Measurements from ENCODE around the gene NOL6.
A peak's percentile ranks its signal among the peaks of the same experiment; 100 is the strongest.
"Not testable (repeated sequence)": the region's sequence is repeated elsewhere in the genome, so short reads cannot be mapped to it uniquely, and the experiment has no call there.

The NOL6 gene

GRCh38 chr9:33430942-33431341 is 42.8 kb downstream of the NOL6 start:
- no peak for DNase-seq

GRCh38 chr9:33429256-33429985 is 44.3 kb downstream of the NOL6 start:
- no peak for DNase-seq

- DNase-seq: no peak
Measured at GRCh38 chr9:33426843-33427293, 46.9 kb downstream of the NOL6 start.

DNA sequence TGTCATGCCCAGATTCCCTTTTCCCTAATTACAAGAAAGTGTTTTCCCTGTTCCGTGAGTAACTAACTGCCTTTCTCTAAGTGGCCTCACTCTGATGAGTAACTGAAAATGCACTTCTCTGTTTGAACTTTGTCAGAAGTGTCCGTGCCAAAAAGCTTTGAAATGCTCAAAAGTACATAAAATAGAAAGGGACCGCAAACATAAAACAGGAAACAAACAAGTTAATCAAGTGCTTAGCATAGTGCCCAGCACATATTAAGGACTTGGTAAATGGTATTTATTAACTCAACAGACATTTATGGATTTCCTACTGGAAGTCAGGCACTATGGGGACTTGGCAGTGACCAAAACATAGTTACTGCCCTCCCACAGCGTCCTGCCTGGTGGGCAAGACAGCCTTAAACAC is 48.6 kb downstream of the NOL6 start:
- no peak for DNase-seq

- DNase-seq: not testable (repeated sequence)
Measured at GRCh38 chr9:33424492-33424891, 49.2 kb downstream of the NOL6 start.

DNA sequence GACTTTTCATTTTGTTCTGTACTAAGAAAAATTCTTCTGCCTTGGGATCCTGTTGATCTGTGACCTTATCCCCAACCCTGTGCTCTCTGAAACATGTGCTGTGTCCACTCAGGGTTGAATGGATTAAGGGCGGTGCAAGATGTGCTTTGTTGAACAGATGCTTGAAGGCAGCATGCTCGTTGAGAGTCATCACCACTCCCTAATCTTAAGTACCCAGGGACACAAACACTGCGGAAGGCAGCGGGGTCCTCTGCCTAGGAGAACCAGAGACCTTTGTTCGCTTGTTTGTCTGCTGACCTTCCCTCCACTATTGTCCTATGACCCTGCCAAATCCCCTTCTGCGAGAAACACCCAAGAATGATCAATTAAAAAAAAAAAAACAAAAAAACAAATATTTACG is 49.7 kb downstream of the NOL6 start:
- DNase-seq: not testable (repeated sequence)

GRCh38 chr9:33419708-33420303 is 53.9 kb downstream of the NOL6 start:
- no peak for DNase-seq

DNA sequence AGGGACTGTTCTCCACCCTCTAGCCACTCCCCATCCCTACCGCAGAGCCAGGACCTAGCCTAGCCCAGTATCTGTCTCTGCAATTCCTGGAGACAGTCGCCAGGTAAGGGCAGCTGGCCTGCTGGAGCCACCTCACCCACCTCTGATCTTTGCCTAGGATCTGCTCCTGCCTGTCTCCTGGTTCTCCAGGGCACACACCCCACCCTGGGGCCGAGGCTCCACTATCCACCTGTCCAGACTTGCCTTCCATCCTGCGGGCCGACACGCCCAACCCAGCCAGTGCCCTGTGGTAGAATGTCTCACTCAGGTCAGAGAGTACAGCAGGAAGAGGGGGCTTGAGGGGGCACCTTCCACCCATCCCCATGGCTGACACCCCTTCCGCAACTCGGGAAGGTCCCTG is 55.6 kb downstream of the NOL6 start:
- no peak for DNase-seq

GRCh38 chr9:33416996-33417395 is 56.7 kb downstream of the NOL6 start:
- DNase-seq: no peak

DNA sequence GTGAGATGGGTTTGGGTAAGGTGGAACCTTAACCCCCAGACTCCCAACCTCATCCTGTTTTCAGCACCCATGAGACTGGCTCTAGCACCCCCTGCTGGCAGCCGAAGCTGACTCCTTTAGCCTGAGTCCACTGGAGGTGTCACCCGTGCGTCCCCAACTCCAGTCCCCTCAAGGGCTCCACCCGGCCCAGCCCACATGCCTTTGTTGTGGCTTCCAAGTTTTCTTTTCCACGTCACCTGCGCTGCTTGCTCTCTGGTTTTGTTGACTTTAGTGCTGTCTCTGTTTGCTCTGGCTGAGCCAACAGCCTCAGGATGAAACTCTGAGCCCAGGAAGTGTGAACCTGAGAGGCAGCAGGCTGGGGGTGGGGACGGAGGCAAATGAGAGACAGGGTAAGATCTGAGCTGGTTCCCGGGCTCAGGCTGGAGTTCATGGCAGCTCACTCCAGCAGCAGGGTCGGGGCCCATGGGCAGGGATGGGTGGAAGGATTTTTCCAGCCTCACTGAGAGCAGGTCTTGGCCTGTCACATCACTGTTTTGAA is 58.2 kb downstream of the NOL6 start:
- peak; percentile 89 for DNase-seq

- DNase-seq: no peak
Measured at GRCh38 chr9:33414889-33415500, 58.7 kb downstream of the NOL6 start.

DNA sequence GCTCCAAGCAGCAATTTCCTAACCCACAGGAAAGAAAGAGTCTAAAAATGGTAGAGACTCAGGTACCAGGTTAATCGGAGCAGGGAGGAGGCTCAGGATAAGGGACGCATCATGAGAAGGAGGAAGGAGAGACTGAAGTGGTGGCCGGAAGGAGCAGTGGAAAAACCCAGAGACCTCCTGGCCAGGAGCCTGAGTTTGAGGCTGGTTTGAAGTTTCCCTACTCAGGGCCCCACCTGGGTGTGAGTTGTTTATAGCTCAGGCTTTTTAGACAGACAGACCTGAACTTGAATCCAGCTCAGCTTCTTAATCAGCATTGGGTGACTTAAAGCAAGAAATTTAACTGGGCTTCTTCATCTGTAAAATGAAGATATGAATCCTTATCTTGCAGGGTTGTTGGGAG is 59.5 kb downstream of the NOL6 start:
- DNase-seq: no peak

All from NCI-H2029 (cell line).